HG03064 (cell line): ENCODE measurements around the gene ZNF593.

Source experiments
- ATAC-seq: cut with Tn5 transposase; IDR thresholded peaks from one replicate; pipeline ENCODE4 v1.9.1; 2021; ENCODE audit warnings: low read depth; ENCODE audit not compliant: unreplicated experiment

The ZNF593 gene

GRCh38 chr1:26145960-26146294, 23.8 kb upstream of the ZNF593 start:
- ATAC-seq, result no peak

DNA sequence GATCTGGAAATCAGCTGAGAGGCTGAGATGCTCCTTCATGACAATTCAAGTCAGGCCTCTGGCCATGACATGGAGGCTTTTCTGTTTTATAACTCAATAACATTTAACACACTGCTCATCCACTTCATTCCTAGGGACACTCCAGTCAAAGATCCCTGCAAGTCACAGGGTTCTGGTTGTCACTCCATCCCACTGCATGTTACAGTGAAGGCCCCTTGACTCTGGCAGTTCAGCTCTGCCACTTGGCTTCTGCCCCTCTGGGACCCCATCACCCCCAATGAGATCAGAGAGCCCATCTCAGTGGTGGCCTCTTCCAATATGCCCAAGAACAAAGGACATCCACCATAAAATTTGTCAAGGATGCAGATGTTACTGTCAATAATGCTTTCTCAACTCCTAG, 20.8 kb upstream of the ZNF593 start:
- ATAC-seq, result no peak

DNA sequence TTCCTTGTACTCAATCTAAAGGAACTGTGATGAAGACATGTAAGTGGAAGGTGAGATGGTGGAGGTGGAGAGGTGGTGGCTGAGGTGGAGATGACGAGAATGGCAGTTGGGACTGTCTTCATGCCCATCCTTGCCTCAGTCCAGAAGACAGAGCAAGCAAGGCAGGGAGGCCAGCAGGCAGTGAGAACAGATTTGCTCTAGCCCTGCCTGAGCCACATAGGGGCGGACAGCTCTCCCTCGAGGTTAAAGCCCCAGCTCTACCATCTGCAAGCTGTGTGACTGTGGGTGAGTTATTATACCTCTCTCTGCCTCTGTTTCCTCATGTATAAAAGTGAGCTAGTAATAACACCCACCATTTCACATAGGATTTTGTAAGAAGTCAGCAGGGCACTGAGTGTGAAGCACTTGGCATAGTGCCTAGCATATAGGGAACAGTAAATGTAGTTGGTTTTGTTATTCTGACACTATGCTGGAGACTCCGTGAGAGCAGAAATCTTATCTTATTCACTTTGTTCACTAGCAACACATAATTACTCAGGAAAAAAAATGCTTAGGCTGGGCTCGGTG, 15.7 kb upstream of the ZNF593 start:
- no peak for ATAC-seq

DNA sequence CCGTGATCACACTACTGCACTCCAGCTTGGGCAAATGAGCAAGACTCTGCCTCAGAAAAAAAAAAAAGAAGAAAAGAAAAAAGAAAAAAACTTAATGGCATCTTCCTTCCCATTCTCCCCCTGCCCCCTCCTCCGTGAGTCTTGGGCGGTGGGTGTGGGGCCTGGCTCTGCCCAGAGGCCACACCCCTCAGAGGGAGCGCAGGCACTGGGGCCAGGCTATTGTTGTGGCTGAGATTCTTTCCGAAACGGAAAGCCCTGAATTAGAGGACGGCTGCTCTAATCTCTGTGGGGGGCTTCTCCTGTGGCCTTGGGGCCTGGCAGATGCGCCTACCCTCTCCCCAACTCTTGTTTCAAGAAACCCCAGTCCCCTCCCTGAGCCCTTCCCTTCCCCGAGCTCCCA, 15.0 kb upstream of the ZNF593 start:
- ATAC-seq, result no peak

GRCh38 chr1:26155370-26156284, 14.1 kb upstream of the ZNF593 start:
- no peak for ATAC-seq

DNA sequence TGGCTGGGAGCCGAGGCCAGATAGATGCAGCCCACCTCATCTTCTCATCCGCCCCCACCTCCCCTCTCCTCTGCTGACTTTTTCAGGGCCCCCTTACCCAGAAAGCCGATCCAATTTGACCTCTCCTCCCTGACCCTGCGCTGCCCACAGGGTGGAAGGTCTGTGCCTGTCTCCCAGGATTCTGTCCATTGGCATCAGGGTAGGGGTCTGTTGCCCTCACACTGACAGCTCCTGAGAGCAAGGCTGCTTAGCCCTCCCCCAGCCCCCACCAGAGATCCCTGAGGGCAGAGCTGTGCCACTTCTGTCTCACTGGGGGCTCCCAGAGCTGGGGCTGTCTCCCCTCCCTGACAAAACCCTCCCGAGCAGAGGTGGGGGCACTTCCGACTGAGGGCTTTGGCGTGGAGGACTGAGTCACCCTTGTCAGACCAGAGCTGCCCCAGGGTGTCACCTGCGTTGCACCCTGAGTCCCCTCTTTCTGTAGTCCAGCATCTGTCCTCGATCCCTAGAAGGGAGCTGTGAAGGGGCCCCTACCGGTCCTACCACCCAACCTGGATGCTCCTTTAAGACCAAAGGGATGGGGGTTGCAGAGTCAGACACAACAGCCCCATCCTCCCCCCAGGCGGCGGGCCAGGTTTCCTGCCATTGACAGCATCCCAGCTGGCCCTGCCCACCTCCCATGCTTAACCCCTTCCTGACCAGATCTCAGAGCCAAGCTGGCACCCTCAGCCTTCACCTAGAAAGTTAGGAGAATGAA, 13.2 kb upstream of the ZNF593 start:
- ATAC-seq, result no peak

DNA sequence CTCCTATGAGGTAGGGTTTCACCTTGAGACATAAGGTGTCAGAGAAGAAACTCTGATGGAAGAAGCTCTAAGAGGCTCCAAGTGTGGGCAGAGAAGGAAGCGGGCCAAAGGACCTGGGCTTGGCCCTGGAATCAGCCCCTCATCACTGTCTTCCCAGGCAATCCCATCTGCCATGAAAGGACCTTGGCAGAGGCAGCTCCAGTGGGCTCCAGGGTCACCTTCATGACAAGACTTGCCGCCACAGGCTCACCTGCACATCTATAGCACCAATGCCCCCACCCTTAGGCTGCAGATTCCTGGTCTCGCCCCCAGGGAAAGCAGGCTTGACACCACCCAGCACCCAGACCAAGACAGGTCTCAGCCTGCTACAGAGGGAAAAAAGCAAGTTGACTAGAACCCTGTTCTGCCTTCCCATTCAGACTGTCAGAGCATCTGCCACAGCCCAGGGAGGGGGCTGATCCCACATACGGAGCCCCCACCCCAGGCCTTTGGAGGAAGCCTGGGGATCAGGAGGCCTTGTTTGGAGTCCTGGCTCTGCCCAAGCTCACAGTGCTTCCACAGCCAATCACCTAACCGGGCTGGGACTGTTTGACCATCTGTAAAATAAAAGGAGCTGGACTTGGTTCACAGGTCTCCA, 11.3 kb upstream of the ZNF593 start:
- ATAC-seq, result no peak

DNA sequence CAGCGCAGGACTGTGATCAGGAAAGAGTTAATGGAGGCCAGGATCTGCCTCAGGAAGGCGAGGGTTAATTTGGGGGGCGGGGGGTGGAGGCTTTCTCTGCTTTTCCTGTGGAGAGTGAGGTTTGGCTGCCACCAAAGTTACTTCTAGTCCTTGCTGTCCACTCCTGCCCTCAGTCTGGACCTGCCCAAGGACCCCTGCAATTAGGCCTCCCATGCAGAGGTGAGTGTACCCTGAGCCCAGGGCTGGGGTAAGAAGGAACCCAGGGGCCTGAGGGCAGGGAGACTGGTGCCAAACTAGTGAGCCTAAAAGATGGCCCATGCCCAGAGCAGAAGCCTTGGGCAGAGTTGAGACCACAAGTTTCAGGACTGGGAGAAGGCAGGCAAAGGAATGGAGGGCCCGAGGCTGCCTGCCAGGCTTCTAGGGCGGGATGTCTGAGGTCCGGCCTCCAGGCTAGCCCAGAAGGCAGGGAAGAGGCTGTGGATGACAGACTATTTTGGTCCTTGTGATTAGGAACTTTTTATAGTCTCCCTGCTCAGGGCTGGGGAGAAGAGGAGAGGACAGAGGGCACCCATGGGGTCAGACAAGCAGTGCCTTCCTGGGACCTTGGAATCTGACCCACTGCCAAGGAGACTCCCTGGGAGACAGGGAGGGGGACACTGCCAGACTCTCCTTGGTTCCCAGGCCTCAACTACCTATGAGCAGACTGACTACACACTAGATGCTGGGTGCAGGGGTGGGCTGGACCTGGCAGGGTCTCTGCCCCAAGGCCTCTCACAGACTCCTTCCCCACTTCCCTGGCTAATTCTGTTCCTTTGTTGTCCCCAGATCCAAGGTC, 10.6 kb upstream of the ZNF593 start, which contains the start of gene FAM110D:
FAM110D (plus strand) TSS at position 172 of the 835 bp plus-strand sequence. CDS start 2,213 bp downstream, outside the sequence.
- no peak for ATAC-seq

DNA sequence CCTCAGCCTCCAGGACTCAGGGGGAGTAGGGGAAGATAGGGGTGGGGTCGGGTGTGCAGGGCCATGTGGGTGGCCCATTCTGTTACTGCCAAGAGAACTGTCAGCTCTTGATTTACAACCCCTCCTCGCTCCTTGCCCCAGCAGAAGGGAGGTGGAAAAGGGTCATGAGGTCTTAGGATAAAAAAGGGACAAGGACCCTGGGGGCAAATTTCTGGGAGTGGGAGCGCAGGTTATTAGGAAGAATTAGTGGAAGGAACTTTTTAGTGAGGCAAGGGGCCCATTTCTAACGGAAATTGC, 10.0 kb upstream of the ZNF593 start:
- no peak for ATAC-seq

DNA sequence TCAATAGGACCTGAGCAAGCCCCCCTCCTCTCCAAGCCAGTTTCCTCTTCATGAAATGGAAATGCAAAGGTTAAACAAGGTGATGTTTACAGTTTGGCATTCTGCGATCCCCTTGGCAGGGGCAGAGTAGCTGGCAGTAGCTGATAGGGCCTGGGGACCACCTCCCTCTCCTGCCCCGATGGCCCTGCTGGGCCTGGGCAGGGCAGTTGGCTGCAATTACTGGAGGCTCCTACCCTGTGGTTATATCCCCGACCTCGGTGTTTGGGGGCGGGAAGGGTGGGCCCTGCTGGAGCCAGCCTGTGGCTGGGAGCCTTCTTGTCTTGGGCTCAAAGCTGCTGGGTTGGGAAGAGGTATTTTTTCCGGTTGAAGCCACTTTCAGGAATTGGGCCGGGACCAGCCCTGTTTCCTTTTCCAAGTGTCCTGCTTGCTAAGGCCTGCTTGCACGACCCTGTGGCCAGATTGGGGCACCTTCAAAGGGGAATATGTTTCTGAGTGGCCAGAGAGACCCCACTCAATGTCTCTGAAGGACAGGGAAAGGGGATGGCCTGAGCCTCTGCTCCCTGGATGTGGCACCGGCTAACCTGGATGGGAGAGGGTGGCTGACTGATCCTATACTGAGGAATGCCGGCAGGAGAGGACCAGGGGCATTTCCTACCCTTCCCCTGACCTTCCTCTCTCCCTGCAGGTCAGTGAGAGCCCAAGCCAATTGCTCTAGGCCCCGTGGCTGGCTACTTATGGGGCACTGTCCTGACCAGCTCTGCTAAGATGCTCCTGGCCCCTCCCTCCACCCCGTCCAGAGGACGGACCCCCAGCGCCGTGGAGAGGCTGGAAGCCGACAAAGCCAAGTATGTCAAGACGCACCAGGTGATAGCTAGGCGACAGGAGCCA, 8.9 kb upstream of the ZNF593 start:
- no peak for ATAC-seq

GRCh38 chr1:26161415-26162219, 8.1 kb upstream of the ZNF593 start:
- no peak for ATAC-seq

- ATAC-seq, result no peak
These were observed 7.4 kb upstream of the ZNF593 start for GRCh38 chr1:26162220-26162709.

GRCh38 chr1:26163684-26164035, 6.0 kb upstream of the ZNF593 start:
- ATAC-seq, result no peak

- ATAC-seq, result no peak
These were observed 5.5 kb upstream of the ZNF593 start for GRCh38 chr1:26164036-26164860.

- no peak for ATAC-seq
These were observed 4.6 kb upstream of the ZNF593 start for GRCh38 chr1:26164861-26165842.

GRCh38 chr1:26166719-26167281, 2.9 kb upstream of the ZNF593 start:
- ATAC-seq, result no peak
